Uterus (tissue), 2 donors: ENCODE results near the gene SCGB1D4.

Experiments
- POLR2A ChIP-seq, 2 donors: fragments of 450-650 bp; IDR thresholded peaks; one replicate each; pipeline ENCODE4 v1.6.1; 2016; ENCODE audit warnings: antibody characterized with exemption in 2 of 2, mild to moderate bottlenecking in 1 of 2, moderate library complexity in 1 of 2
- TF ChIP-seq, protein P1 (sequence below), 4 experiments: fragments of 200-600 bp in 2 of 4; fragments of 450-650 bp in 2 of 4; sonication (generic) in 2 of 4; IDR thresholded peaks; one replicate each; pipeline ENCODE4 v1.5.1; 2016 to 2019; ENCODE audit warnings: antibody characterized with exemption in 4 of 4, mild to moderate bottlenecking in 2 of 4, moderate library complexity in 1 of 4

DNA sequence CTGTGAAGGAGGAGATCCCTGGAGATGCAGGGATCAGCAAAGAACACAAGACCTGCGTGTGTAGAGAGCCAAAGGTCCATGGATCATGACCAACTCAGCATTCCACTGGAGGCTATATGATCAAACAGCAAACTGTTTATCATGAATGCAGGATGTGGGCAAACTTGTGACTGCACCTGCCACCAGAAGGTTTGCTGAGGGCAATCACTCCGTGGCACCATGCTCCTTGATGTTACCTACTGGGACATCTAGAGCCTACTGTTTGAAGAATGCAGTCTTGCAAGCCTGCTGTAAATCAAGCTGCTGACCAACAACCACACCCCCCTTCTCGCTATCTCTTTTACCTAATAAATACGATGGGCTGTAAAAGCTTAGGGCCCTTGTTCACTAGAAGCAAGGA lies 47.2 kb downstream of the SCGB1D4 start:
- TF ChIP-seq, protein P1, sequence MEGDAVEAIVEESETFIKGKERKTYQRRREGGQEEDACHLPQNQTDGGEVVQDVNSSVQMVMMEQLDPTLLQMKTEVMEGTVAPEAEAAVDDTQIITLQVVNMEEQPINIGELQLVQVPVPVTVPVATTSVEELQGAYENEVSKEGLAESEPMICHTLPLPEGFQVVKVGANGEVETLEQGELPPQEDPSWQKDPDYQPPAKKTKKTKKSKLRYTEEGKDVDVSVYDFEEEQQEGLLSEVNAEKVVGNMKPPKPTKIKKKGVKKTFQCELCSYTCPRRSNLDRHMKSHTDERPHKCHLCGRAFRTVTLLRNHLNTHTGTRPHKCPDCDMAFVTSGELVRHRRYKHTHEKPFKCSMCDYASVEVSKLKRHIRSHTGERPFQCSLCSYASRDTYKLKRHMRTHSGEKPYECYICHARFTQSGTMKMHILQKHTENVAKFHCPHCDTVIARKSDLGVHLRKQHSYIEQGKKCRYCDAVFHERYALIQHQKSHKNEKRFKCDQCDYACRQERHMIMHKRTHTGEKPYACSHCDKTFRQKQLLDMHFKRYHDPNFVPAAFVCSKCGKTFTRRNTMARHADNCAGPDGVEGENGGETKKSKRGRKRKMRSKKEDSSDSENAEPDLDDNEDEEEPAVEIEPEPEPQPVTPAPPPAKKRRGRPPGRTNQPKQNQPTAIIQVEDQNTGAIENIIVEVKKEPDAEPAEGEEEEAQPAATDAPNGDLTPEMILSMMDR (IDR thresholded peaks at IDR 0.05): no peak
- TF ChIP-seq POLR2A (IDR thresholded peaks at IDR 0.05): no peak
